Activated T-helper 1 cell treated with anti-CD3 and anti-CD28 coated beads, Interleukin-12 subunit alpha, Interleukin-12 subunit beta, Interleukin-2, Interleukin-4 antibody, amounts not matched to agents 30 ng/mL and 10 ng/mL and 1 ng/mL, durations not matched to agents 14 hours and 24 hours and 36 hours (primary cell): ENCODE data around the gene KLRC2. TPM values are rescaled to one million over a fixed set of nuclear protein-coding genes. Genes with fewer than 3 reads are reported as not detected.

Source experiments
- DNase-seq: peaks from one replicate; pipeline ENCODE4 v3.0.0; 2021; ENCODE audit warnings: low spot score
- H3K27ac Mint-ChIP-seq: one replicate; pipeline ENCODE4 v1.8.0; 2021; ENCODE audit warnings: mild to moderate bottlenecking, mixed read lengths
- H3K27me3 Mint-ChIP-seq: one replicate; pipeline ENCODE4 v1.8.0; 2022; ENCODE audit warnings: mild to moderate bottlenecking, moderate library complexity, mixed read lengths; ENCODE audit not compliant: insufficient read depth
- H3K36me3 Mint-ChIP-seq: one replicate; pipeline ENCODE4 v1.8.0; 2021; ENCODE audit warnings: low read depth, mixed read lengths
- H3K4me1 Mint-ChIP-seq: one replicate; pipeline ENCODE4 v1.8.0; 2021; ENCODE audit warnings: low read depth, mixed read lengths
- H3K4me3 Mint-ChIP-seq: one replicate; pipeline ENCODE4 v1.8.0; 2021; ENCODE audit warnings: mild to moderate bottlenecking, moderate library complexity, mixed read lengths
- H3K9me3 Mint-ChIP-seq: one replicate; pipeline ENCODE4 v1.8.0; 2021; ENCODE audit warnings: mixed read lengths
- intact Hi-C: fragments of 100-400 bp; cut with micrococcal nuclease; formaldehyde crosslinking; loops from one replicate; pipeline ENCODE4 v1.15.1; 2024
- total RNA-seq: library from RNA; stranded (reverse); gene quantifications from 2 replicates; pipeline ENCODE4 v1.2.3, GENCODE V29; 2022

KLRC2 gene
- total RNA-seq, 1 donor from 2014 or later: not detected

GRCh38 chr12:10381928-10382628 is 53.7 kb downstream of the KLRC2 start:
- peaks cover 23% of the 10 kb centered on the region for H3K27me3 Mint-ChIP-seq
- no peak for DNase-seq
- H3K27ac Mint-ChIP-seq: no peak overlapping the region
- intact Hi-C loops: no loop called here
- H3K4me1 Mint-ChIP-seq: no peaks in the 10 kb centered on the region
- no peak overlapping the region for H3K4me3 Mint-ChIP-seq
- no peaks in the 10 kb centered on the region for H3K9me3 Mint-ChIP-seq
- H3K36me3 Mint-ChIP-seq: no peaks in the 10 kb centered on the region

Other genes starting within 250 kb of the KLRC2 start
- 5.0 and 6.6 TPM in 2 replicates for gene GABARAPL1, start 223.1 kb downstream of the KLRC2 start, total RNA-seq
- gene KLRD1, start 128.1 kb downstream of the KLRC2 start, total RNA-seq: 2.5 and 2.7 TPM in 2 replicates
- gene KLRK1, start 46.0 kb downstream of the KLRC2 start, total RNA-seq: not detected in 2 replicates
- not detected in 2 replicates for gene KLRC4, start 26.3 kb downstream of the KLRC2 start, total RNA-seq
- gene KLRC3, start 15.4 kb downstream of the KLRC2 start, total RNA-seq: not detected in 2 replicates
- 0.12 and 0.18 TPM in 2 replicates for gene KLRC1, start 17.4 kb upstream of the KLRC2 start, total RNA-seq
- 0.20 and 0.39 TPM in 2 replicates for gene EIF2S3B, start 69.9 kb upstream of the KLRC2 start, total RNA-seq
- 79.4 and 85.1 TPM in 2 replicates for gene MAGOHB, start 177.6 kb upstream of the KLRC2 start, total RNA-seq
- gene STYK1, start 238.0 kb upstream of the KLRC2 start, total RNA-seq: 0.34 TPM in 1 of 2 replicates, not detected in the other